HG03108 (cell line): ENCODE results near the gene PNMA8C.
"Not testable (repeated sequence)": the region's sequence is repeated elsewhere in the genome, so short reads cannot be mapped to it uniquely, and the experiment has no call there.

ENCODE experiments used
- ATAC-seq: cut with Tn5 transposase; IDR thresholded peaks from one replicate; pipeline ENCODE4 v1.9.1; 2021; ENCODE audit warnings: moderate library complexity; ENCODE audit not compliant: unreplicated experiment

PNMA8C gene

GRCh38 chr19:46390866-46391265, 37.9 kb downstream of the PNMA8C start:
- ATAC-seq, result no peak

- ATAC-seq, result no peak
These were observed 38.4 kb downstream of the PNMA8C start for GRCh38 chr19:46390121-46390858.

GRCh38 chr19:46388311-46389095, 40.2 kb downstream of the PNMA8C start:
- ATAC-seq, result no peak

GRCh38 chr19:46387713-46388130, 41.0 kb downstream of the PNMA8C start:
- no peak for ATAC-seq

- no peak for ATAC-seq
These were observed 41.6 kb downstream of the PNMA8C start for GRCh38 chr19:46386996-46387712.

GRCh38 chr19:46386151-46386550, 42.6 kb downstream of the PNMA8C start:
- no peak for ATAC-seq

- ATAC-seq, result no peak
These were observed 43.1 kb downstream of the PNMA8C start for GRCh38 chr19:46385636-46386035.

GRCh38 chr19:46384396-46384795, 44.3 kb downstream of the PNMA8C start:
- no peak for ATAC-seq

GRCh38 chr19:46383846-46384245, 44.9 kb downstream of the PNMA8C start:
- ATAC-seq, result no peak

- ATAC-seq, result no peak
These were observed 45.4 kb downstream of the PNMA8C start for GRCh38 chr19:46383171-46383815.

- ATAC-seq, result no peak
These were observed 46.9 kb downstream of the PNMA8C start for GRCh38 chr19:46381756-46382345.

GRCh38 chr19:46381346-46381745, 47.4 kb downstream of the PNMA8C start:
- no peak for ATAC-seq

- ATAC-seq, result no peak
These were observed 48.0 kb downstream of the PNMA8C start for GRCh38 chr19:46380690-46381089.

- ATAC-seq, result no peak
These were observed 50.5 kb downstream of the PNMA8C start for GRCh38 chr19:46378268-46378667.

- no peak for ATAC-seq
These were observed 52.2 kb downstream of the PNMA8C start for GRCh38 chr19:46376241-46377153.

- ATAC-seq, result not testable (repeated sequence)
These were observed 53.2 kb downstream of the PNMA8C start for GRCh38 chr19:46375476-46376067.
